K562 (cell line): ENCODE data around the gene BCAS1. TPM values are rescaled to one million over a fixed set of nuclear protein-coding genes. Genes with fewer than 3 reads are reported as not detected.
A peak's percentile ranks its signal among the peaks of the same experiment; 100 is the strongest.

Source experiments
- CSDE1 ChIP-seq, 2 experiments: fragments of 450-650 bp; IDR thresholded peaks; 2 replicates each; pipeline ENCODE4 v1.6.1; 2016; ENCODE audit warnings: mild to moderate bottlenecking in 1 of 2
- MAZ ChIP-seq, 2 experiments: fragments of 450-650 bp in 1 of 2; sonication (generic) in 1 of 2; formaldehyde crosslinking; IDR thresholded peaks in 1 of 2; conservative IDR thresholded peaks in 1 of 2; 2 replicates each; pipeline versions ENCODE4 v1.4.0 to v1.5.0; 2020; ENCODE audit warnings: mild to moderate bottlenecking in 1 of 2, missing genetic modification reagents in 1 of 2
- NR2C2 ChIP-seq, 2 experiments: fragments of 200-800 bp in 1 of 2; sonication (Bioruptor generic) in 1 of 2; sonication (generic) in 1 of 2; formaldehyde crosslinking in 1 of 2; IDR thresholded peaks; 2 replicates each; pipeline versions ENCODE4 v1.6.1 to v1.8.0; 2016 to 2022; ENCODE audit warnings: mild to moderate bottlenecking in 1 of 2, missing compliant biosample characterization in 1 of 2, missing genetic modification characterization in 1 of 2, missing genetic modification reagents in 1 of 2
- RAD21 ChIP-seq, 2 experiments: fragments of 250-450 bp in 1 of 2; fragments of 450-650 bp in 1 of 2; sonication (Bioruptor Pico) in 1 of 2; formaldehyde crosslinking in 1 of 2; IDR thresholded peaks in 1 of 2; conservative IDR thresholded peaks in 1 of 2; 2 replicates each; pipeline versions ENCODE4 v1.4.0 to v1.8.0; 2020 to 2022; ENCODE audit warnings: mild to moderate bottlenecking in 2 of 2, moderate library complexity in 1 of 2
- SIN3A ChIP-seq, 2 experiments: fragments of 150-350 bp in 1 of 2; IDR thresholded peaks; 2 replicates each; pipeline ENCODE4 v1.6.1; 2011 to 2016; ENCODE audit warnings: borderline replicate concordance in 2 of 2, low read depth in 2 of 2, low read length in 2 of 2, mild to moderate bottlenecking in 2 of 2, moderate library complexity in 2 of 2; ENCODE audit not compliant: control insufficient read depth in 1 of 2
- polyA plus RNA-seq, 8 experiments: library from polyadenylated mRNA; depleted of rRNA in 4 of 8; stranded (reverse) in 5 of 8; unstranded in 3 of 8; fragments of >200 nt; fragmentation: Nextera tagmentation in 2 of 8; fragmentation: Illumina TruSeq in 1 of 8; extraction: Ambion mirVana in 2 of 8; extraction: Trizol in 1 of 8; gene quantifications; 2 replicates each; pipeline versions ENCODE4 v1.2.1 to v1.2.3, GENCODE V29; 2011 to 2014; ENCODE audit warnings: inconsistent platforms in 1 of 8, missing spikeins in 1 of 8
- total RNA-seq, 7 experiments: library from RNA; depleted of rRNA in 6 of 7; stranded (reverse); fragments of >200 nt in 6 of 7; fragmentation: Illumina TruSeq in 2 of 7; extraction: Trizol in 2 of 7; gene quantifications; 2 replicates each; pipeline versions ENCODE4 v1.2.1 to v1.2.3, GENCODE V29; 2011 to 2021; ENCODE audit warnings: low replicate concordance in 1 of 7
- TF ChIP-seq, protein P1 (sequence below), 2 experiments: fragments of 200-800 bp in 1 of 2; sonication (Bioruptor generic) in 1 of 2; sonication (generic) in 1 of 2; formaldehyde crosslinking in 1 of 2; IDR thresholded peaks in 1 of 2; conservative IDR thresholded peaks in 1 of 2; 2 replicates each; pipeline versions ENCODE4 v1.5.0 to v1.6.1; 2016 to 2020; ENCODE audit warnings: missing compliant biosample characterization in 1 of 2, missing genetic modification characterization in 1 of 2, missing genetic modification reagents in 1 of 2

BCAS1 gene
- total and polyA plus RNA-seq, 9 of the 15 experiments (the other 6 are each of a cell fraction or from before 2014, with no cell fraction given): 0.18 to 2.3 (median 0.93) TPM

DNA sequence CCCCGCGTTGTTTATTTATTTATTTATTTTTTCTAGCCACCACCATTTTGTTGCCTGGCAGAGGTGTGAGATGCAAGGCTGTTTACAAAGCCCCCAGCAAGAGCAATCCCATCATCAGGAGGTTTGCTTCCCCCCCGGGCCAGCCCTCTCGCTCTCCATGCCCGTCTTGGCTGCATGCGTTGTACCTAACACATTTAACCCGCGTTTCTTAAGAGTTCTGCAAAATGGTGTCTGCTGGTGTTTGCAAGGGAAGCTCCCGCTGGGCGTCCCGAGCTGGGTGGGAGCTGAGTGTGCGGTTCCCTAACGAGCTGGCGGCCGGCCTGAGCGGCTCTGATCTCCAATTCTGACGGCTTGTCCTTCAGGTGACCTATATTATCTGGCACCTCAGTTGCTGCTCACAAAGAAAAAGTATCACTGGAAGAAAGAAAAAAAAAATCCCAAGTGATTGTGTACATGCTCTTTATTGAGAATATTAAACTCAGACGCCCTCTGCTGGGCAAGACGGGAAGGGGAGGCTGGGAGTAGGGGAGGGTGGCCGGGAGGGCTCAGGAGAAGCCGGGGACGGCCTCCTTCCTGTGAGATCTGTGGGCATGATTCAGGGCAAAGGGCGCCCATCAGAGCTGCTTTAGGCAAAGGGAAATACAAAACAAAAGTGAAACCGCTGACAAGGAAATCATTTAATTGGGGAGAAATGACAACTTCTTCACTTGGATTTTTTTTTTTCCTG is 154.8 kb downstream of the BCAS1 start (continued):
- TF ChIP-seq SIN3A (IDR thresholded peaks at IDR 0.05; ENCODE audit: borderline replicate concordance in 2 of 2, control insufficient read depth in 1 of 2, low read depth in 2 of 2, low read length in 2 of 2) (0 out of 4 replicates have a peak, but pooled peaks of 1 of the 2 experiments have one; percentile 15), RAD21 (CRISPR knock-in tag; conservative IDR thresholded peaks at IDR 0.05 in 1 of 2, IDR thresholded peaks at IDR 0.05 in 1 of 2) (peak; percentile 78 to 85), MAZ (CRISPR knock-in tag; conservative IDR thresholded peaks at IDR 0.05 in 1 of 2, IDR thresholded peaks at IDR 0.05 in 1 of 2) (peak; percentile 64 to 69; a peak in 3 of 4 replicates), CSDE1 (IDR thresholded peaks at IDR 0.05) (0 out of 4 replicates have a peak, but pooled peaks of 1 of the 2 experiments have one; percentile 31), NR2C2 (CRISPR knock-in tag; IDR thresholded peaks at IDR 0.05) (no peak), NR2C2 (tag; IDR thresholded peaks at IDR 0.05) (peak; percentile 69)
- TF ChIP-seq, protein P1, sequence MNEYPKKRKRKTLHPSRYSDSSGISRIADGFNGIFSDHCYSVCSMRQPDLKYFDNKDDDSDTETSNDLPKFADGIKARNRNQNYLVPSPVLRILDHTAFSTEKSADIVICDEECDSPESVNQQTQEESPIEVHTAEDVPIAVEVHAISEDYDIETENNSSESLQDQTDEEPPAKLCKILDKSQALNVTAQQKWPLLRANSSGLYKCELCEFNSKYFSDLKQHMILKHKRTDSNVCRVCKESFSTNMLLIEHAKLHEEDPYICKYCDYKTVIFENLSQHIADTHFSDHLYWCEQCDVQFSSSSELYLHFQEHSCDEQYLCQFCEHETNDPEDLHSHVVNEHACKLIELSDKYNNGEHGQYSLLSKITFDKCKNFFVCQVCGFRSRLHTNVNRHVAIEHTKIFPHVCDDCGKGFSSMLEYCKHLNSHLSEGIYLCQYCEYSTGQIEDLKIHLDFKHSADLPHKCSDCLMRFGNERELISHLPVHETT (CRISPR knock-in tag; conservative IDR thresholded peaks at IDR 0.05 in 1 of 2, IDR thresholded peaks at IDR 0.05 in 1 of 2): peak in 1 of 2 experiments; percentile 52; a peak in 2 of 4 replicates
